BJ (cell line): ENCODE data around the gene TTC33. TPM values are rescaled to one million over a fixed set of nuclear protein-coding genes. Genes with fewer than 3 reads are reported as not detected.
"Not testable (repeated sequence)": the region's sequence is repeated elsewhere in the genome, so short reads cannot be mapped to it uniquely, and the experiment has no call there.

Experiments used
- CTCF ChIA-PET: fragments of 350-600 bp; formaldehyde crosslinking; extraction: SDS; loops from one replicate; lab custom pipeline; 2021; ENCODE audit warnings: antibody characterized with exemption, inconsistent platforms; lab: Yijun Ruan, JAX
- POLR2A ChIA-PET: fragments of 300-600 bp; sonication (Branson Sonifier 250); formaldehyde crosslinking; extraction: SDS; loops from one replicate; lab custom pipeline; 2021; ENCODE audit warnings: antibody characterized with exemption; lab: Charles Lee
- DNase-seq: peaks from one replicate; pipeline ENCODE4 v3.0.0-alpha.2; 2011; ENCODE audit warnings: low read depth
- H3K27me3 ChIP-seq: 2 replicates; pipeline ENCODE4 v1.6.0; 2011; ENCODE audit warnings: low read length; ENCODE audit not compliant: control insufficient read depth, insufficient read depth
- H3K36me3 ChIP-seq: 2 replicates; pipeline ENCODE4 v1.5.1; 2011; ENCODE audit warnings: low read length; ENCODE audit not compliant: control insufficient read depth, insufficient read depth
- H3K4me3 ChIP-seq: 2 replicates; pipeline ENCODE4 v1.5.1; 2011; ENCODE audit warnings: low read depth, mild to moderate bottlenecking, control low read depth, low read length
- polyA plus RNA-seq: library from polyadenylated mRNA; depleted of rRNA; stranded (reverse); fragments of >200 nt; gene quantifications from 2 replicates; pipeline ENCODE4 v1.2.3, GENCODE V29; 2011
- TF ChIP-seq, protein P1 (sequence below): IDR thresholded peaks from 2 replicates; pipeline ENCODE4 v1.5.1; 2011; ENCODE audit warnings: low read depth, mild to moderate bottlenecking, control low read depth, inconsistent platforms, low read length, moderate library complexity; ENCODE audit not compliant: insufficient read depth

Gene TTC33
- polyA plus RNA-seq, 1 experiment = 2.8 TPM

DNA sequence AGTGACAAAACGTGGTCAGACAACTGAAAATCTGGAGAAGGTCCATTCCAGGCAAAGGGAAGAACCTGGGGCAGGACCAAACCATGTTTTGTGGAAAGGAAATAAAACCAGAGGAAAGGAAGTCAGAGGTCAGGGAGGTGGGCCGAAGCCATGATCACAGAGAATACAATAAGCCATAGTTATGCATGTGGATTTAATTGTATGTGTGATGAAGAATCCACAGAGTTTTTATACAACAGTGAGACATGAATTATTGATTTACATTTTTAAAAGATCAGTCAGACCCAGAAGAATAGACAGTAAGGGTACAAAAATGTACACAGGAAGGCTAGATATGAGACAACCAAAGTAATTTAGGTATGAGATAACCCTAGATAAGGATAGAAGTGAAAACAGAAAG is 20.8 kb downstream of the TTC33 start:
- Histone ChIP-seq H3K4me3 (no peak overlapping the region), H3K27me3 (no peaks in the 10 kb centered on the region), H3K36me3 (0 out of 2 replicates have a peak, but pooled peaks cover 1% of the 10 kb centered on the region)
- TF ChIP-seq, protein P1, sequence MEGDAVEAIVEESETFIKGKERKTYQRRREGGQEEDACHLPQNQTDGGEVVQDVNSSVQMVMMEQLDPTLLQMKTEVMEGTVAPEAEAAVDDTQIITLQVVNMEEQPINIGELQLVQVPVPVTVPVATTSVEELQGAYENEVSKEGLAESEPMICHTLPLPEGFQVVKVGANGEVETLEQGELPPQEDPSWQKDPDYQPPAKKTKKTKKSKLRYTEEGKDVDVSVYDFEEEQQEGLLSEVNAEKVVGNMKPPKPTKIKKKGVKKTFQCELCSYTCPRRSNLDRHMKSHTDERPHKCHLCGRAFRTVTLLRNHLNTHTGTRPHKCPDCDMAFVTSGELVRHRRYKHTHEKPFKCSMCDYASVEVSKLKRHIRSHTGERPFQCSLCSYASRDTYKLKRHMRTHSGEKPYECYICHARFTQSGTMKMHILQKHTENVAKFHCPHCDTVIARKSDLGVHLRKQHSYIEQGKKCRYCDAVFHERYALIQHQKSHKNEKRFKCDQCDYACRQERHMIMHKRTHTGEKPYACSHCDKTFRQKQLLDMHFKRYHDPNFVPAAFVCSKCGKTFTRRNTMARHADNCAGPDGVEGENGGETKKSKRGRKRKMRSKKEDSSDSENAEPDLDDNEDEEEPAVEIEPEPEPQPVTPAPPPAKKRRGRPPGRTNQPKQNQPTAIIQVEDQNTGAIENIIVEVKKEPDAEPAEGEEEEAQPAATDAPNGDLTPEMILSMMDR = no peak
- POLR2A ChIA-PET = no interaction called here
- DNase-seq = no peak
- CTCF ChIA-PET = interaction anchor here (0.6 to 3.7 kb wide), 8 partner anchors 19 to 1021 kb away, joined by 3 to 12 read pairs (median 3); no protein-coding TSS in a partner anchor

DNA sequence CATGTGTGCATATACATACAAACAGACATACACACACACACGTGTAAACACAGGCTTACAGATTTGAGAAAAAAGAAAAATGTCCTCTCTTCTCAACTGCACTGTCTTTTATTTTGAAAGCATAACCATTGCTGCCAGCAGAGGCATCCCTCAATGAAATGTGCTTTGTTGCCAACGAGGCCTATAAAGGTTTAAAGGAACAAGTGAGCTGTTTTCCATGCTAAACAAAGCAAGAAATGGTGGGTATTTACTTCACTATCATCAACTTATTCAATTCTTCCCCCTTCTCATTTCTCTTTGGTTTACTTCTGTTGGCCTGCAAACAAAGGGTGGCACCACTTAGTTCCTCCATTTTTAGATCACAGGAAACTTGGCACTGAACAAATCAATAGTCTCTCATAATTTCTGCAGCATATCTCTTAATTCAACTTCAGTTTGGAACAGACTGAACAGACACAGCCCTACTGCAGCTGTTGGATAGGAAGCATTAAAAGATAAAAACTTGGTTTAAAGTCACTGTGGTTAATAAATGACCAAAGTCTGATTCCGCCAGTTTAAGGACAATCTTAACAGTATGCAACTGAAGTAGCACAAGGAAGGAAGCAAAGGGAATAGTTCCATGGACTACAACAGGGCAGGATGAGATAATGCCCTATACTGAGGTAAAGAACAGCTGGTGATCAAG is 21.7 kb downstream of the TTC33 start:
- no peak for DNase-seq
- TF ChIP-seq, protein P1 = no peak
- no peak overlapping the region for H3K4me3 ChIP-seq
- CTCF ChIA-PET = interaction anchor here (0.7 to 3.7 kb wide), 12 partner anchors 9 to 1153 kb away, joined by 3 to 12 read pairs (median 3); partner anchors contain the start of gene TTC33
- POLR2A ChIA-PET = no interaction called here
- H3K27me3 ChIP-seq = no peaks in the 10 kb centered on the region
- no peaks in the 10 kb centered on the region for H3K36me3 ChIP-seq

DNA sequence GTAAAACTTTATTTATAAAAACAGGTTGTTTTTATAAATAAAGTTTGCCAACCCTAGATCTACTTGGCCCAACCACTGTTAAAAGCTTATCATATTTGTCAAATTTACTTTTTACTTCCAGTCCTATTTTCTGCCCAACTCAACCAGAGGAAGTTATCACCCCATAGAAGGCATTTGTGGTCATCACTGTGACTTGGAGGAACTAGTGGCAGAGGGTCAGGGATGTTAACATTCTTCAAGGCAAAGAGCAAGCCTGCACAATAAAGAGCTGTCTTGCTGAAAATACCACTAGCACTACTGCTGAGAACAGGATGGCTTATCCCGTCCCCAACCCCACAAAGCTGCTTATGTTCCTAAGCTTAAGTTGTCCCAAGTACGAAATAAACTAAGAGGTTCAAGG is 22.3 kb downstream of the TTC33 start:
- H3K4me3 ChIP-seq = no peak overlapping the region
- TF ChIP-seq, protein P1 = no peak
- ChIA-PET CTCF (interaction anchor here (0.8 to 3.7 kb wide), 8 partner anchors 9 to 1153 kb away, joined by 3 to 12 read pairs (median 4); partner anchors contain the start of gene TTC33), POLR2A (no interaction called here)
- no peaks in the 10 kb centered on the region for H3K27me3 ChIP-seq
- no peak for DNase-seq
- H3K36me3 ChIP-seq = no peaks in the 10 kb centered on the region

DNA sequence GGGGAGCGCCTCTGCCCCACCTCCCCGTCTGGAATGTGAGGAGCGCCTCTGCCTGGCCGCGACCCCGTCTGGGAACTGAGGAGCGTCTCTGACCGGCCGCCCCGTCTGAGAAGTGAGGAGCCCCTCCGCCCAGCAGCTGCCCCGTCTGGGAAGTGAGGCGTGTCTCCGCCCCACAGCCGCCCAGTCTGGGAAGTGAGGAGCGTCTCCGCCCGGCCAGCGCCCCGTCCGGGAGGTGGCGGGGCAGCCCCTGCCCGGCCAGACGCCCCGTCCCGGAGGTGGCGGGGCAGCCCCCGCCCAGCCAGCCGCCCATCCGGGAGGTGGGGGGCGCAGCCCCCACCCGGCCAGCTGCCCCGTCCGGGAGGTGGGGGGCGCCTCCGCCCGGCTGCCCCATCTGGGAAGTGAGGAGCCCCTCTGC is 33.3 kb downstream of the TTC33 start:
- POLR2A ChIA-PET, H3K36me3 ChIP-seq: not testable (repeated sequence)

DNA sequence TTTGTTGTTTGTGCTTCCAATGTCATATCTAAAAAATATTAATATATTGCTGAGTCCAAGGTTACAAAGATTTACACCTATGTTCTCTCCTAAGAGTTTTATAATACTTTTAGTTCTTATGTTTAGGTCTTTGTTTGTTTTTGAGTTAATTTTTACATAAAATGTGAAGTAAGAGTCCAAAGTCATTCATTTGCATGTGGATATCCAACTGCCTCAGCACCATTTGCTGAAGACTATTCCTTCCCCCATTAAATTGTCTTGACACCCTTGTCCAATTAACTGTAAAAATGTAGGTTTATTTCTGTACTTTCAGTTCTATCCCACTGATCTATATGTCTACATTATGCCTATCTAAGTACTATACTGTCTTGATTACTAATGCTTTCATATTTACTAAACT is 35.7 kb downstream of the TTC33 start:
- ChIA-PET CTCF (no interaction called here), POLR2A (no interaction called here)
- no peaks in the 10 kb centered on the region for H3K27me3 ChIP-seq
- TF ChIP-seq, protein P1 = no peak
- H3K36me3 ChIP-seq = no peaks in the 10 kb centered on the region
- DNase-seq = no peak
- no peak overlapping the region for H3K4me3 ChIP-seq

More for the DNA sequence above, 33.3 kb downstream of the TTC33 start:
- H3K27me3 ChIP-seq, DNase-seq, H3K4me3 ChIP-seq, CTCF ChIA-PET: not testable (repeated sequence)
